Natural killer cell (primary cell): ENCODE data around the gene PSMD8. TPM values are rescaled to one million over a fixed set of nuclear protein-coding genes. Genes with fewer than 3 reads are reported as not detected.
A peak's percentile ranks its signal among the peaks of the same experiment; 100 is the strongest.

Experiments
- ATAC-seq, 3 donors: fragments of 150-1000 bp in 2 of 3; fragments of 200-7000 bp in 1 of 3; cut with Tn5 transposase; 1 replicate in 1 of 3; 2 replicates in 2 of 3; pipeline ENCODE4 v1.10.0; 2021; ENCODE audit warnings: mild to moderate bottlenecking in 2 of 3, moderate library complexity in 2 of 3
- DNase-seq, 2 donors: peaks; one replicate each; pipeline versions ENCODE4 v3.0.0 to v3.0.0-alpha.2; 2013 to 2021; ENCODE audit warnings: mixed read lengths in 1 of 2
- H3K27ac ChIP-seq: one replicate; pipeline ENCODE4 v1.5.1; 2013; ENCODE audit warnings: mild to moderate bottlenecking, low read length
- H3K27me3 ChIP-seq: one replicate; pipeline ENCODE4 v1.6.1; 2013; ENCODE audit warnings: low read length; ENCODE audit not compliant: control insufficient read depth, insufficient read depth
- H3K36me3 ChIP-seq: one replicate; pipeline ENCODE4 v1.6.1; 2013; ENCODE audit warnings: low read length; ENCODE audit not compliant: control insufficient read depth, insufficient read depth
- H3K4me1 ChIP-seq: one replicate; pipeline ENCODE4 v1.6.1; 2013; ENCODE audit warnings: low read length; ENCODE audit not compliant: control insufficient read depth, insufficient read depth
- H3K4me3 ChIP-seq: one replicate; pipeline ENCODE4 v1.5.1; 2013; ENCODE audit warnings: low read length
- H3K9me3 ChIP-seq: one replicate; pipeline ENCODE4 v1.6.1; 2013; ENCODE audit warnings: low read length; ENCODE audit not compliant: control insufficient read depth, insufficient read depth
- H3K27ac Mint-ChIP-seq, 2 donors: one replicate each; pipeline ENCODE4 v1.8.0; 2022; ENCODE audit warnings: mild to moderate bottlenecking in 2 of 2, mixed read lengths in 2 of 2, moderate library complexity in 1 of 2
- H3K27me3 Mint-ChIP-seq, 2 donors: one replicate each; pipeline ENCODE4 v1.8.0; 2022; ENCODE audit warnings: low read depth in 2 of 2, mixed read lengths in 2 of 2
- H3K36me3 Mint-ChIP-seq: one replicate; pipeline ENCODE4 v1.8.0; 2022; ENCODE audit warnings: mixed read lengths
- H3K4me1 Mint-ChIP-seq, 2 donors: one replicate each; pipeline ENCODE4 v1.8.0; 2022; ENCODE audit warnings: mixed read lengths in 2 of 2
- H3K4me3 Mint-ChIP-seq: one replicate; pipeline ENCODE4 v1.8.0; 2022; ENCODE audit warnings: mild to moderate bottlenecking, moderate library complexity, mixed read lengths
- H3K9me3 Mint-ChIP-seq, 2 donors: one replicate each; pipeline ENCODE4 v1.8.0; 2022; ENCODE audit warnings: mixed read lengths in 2 of 2
- WGBS: methylation state at CpG from one replicate; pipeline ENCODE4 v1.1.7; 2013; ENCODE audit warnings: missing lambda C conversion rate; ENCODE audit not compliant: insufficient coverage; 5-methylcytosine and 5-hydroxymethylcytosine counted together
- intact Hi-C: fragments of 100-400 bp; cut with micrococcal nuclease; formaldehyde crosslinking; loops from one replicate; pipeline ENCODE4 v1.14.2; 2022
- total RNA-seq, 4 donors: library from RNA; stranded (reverse); fragments of 120-200 nt in 1 of 4; gene quantifications; one replicate each; pipeline versions ENCODE4 v1.2.3 to v1.2.4, GENCODE V29; 2013 to 2022
- TF ChIP-seq, protein P1 (sequence below): fragments of 200-600 bp; IDR thresholded peaks from one replicate; pipeline ENCODE4 v1.8.0; 2022; ENCODE audit warnings: antibody characterized with exemption

Gene PSMD8
- total RNA-seq, 3 donors from 2014 or later (not counting 1 experiment from before 2014, with no cell fraction given) = 109 to 115 (median 109) TPM

GRCh38 chr19:38400361-38400760, 26.0 kb downstream of the PSMD8 start:
- H3K36me3 Mint-ChIP-seq = no peaks in the 10 kb centered on the region
- no peak overlapping the region for H3K27ac Mint-ChIP-seq
- H3K4me1 Mint-ChIP-seq = peaks cover 10 to 27% of the 10 kb centered on the region in 2 donors
- Histone ChIP-seq H3K4me3 (no peak overlapping the region), H3K4me1 (peaks cover 16% of the 10 kb centered on the region), H3K27ac (no peak overlapping the region), H3K9me3 (no peaks in the 10 kb centered on the region), H3K27me3 (peaks cover 8% of the 10 kb centered on the region), H3K36me3 (peaks cover 2% of the 10 kb centered on the region)
- intact Hi-C loops = loop anchor here (5.0 kb wide), 1 partner anchor 107 kb away; no protein-coding TSS in a partner anchor
- WGBS = 89% methylated on average over 5 of the region's 5 CpGs
- peaks cover 25 to 29% of the 10 kb centered on the region in 2 donors for H3K27me3 Mint-ChIP-seq
- DNase-seq (no peak), ATAC-seq (no peak)
- H3K4me3 Mint-ChIP-seq = no peak overlapping the region
- no peaks in the 10 kb centered on the region for H3K9me3 Mint-ChIP-seq
- TF ChIP-seq, protein P1, sequence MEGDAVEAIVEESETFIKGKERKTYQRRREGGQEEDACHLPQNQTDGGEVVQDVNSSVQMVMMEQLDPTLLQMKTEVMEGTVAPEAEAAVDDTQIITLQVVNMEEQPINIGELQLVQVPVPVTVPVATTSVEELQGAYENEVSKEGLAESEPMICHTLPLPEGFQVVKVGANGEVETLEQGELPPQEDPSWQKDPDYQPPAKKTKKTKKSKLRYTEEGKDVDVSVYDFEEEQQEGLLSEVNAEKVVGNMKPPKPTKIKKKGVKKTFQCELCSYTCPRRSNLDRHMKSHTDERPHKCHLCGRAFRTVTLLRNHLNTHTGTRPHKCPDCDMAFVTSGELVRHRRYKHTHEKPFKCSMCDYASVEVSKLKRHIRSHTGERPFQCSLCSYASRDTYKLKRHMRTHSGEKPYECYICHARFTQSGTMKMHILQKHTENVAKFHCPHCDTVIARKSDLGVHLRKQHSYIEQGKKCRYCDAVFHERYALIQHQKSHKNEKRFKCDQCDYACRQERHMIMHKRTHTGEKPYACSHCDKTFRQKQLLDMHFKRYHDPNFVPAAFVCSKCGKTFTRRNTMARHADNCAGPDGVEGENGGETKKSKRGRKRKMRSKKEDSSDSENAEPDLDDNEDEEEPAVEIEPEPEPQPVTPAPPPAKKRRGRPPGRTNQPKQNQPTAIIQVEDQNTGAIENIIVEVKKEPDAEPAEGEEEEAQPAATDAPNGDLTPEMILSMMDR = no peak

DNA sequence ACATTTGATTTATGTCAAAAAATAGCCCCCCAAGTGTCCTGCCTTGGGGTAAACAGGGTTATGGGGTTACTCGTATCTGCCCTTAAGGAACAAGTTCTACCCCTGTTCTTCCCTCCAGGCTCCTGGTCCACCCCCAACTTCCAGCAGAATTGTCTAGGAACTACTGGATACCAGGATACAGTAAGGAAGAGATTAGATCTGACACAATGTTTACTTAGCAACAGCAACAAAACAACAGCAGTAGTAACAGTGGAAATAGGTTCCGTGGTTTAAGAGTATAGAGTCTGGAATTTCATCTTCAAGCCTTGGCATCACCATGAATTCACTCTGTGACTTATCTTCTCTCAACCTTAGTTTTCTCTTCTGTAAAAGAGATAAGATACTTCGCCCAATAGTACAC, 26.8 kb downstream of the PSMD8 start:
- Histone ChIP-seq H3K9me3 (no peaks in the 10 kb centered on the region), H3K27me3 (peaks cover 7% of the 10 kb centered on the region), H3K27ac (no peak overlapping the region), H3K4me1 (peaks cover 16% of the 10 kb centered on the region), H3K36me3 (peaks cover 5% of the 10 kb centered on the region), H3K4me3 (no peak overlapping the region)
- ATAC-seq (no peak), DNase-seq (no peak)
- WGBS = 80% methylated on average over 2 of the region's 3 CpGs
- Mint-ChIP-seq H3K36me3 (no peaks in the 10 kb centered on the region), H3K27ac (peak overlapping the region; percentile 73 to 81), H3K4me3 (no peak overlapping the region), H3K4me1 (peaks cover 10 to 27% of the 10 kb centered on the region in 2 donors), H3K27me3 (peaks cover 25 to 29% of the 10 kb centered on the region in 2 donors), H3K9me3 (no peaks in the 10 kb centered on the region)
- intact Hi-C loops = loop anchor here (5.0 kb wide), 1 partner anchor 106 kb away; no protein-coding TSS in a partner anchor
- TF ChIP-seq, protein P1 = no peak

- Histone ChIP-seq H3K27me3 (peaks cover 3% of the 10 kb centered on the region), H3K4me3 (peak overlapping the region; percentile 46), H3K27ac (peak overlapping the region; percentile 84), H3K4me1 (peaks cover 16% of the 10 kb centered on the region), H3K9me3 (no peaks in the 10 kb centered on the region), H3K36me3 (peaks cover 17% of the 10 kb centered on the region)
- WGBS = 2% methylated on average over 18 of the region's 18 CpGs
- H3K27me3 Mint-ChIP-seq = peaks cover 12 to 16% of the 10 kb centered on the region in 2 donors
- DNase-seq (no peak), ATAC-seq (no peak)
- TF ChIP-seq, protein P1 = no peak
- H3K27ac Mint-ChIP-seq = peak overlapping the region; percentile 86 to 95
- H3K36me3 Mint-ChIP-seq = no peaks in the 10 kb centered on the region
- peak overlapping the region; percentile 97 for H3K4me3 Mint-ChIP-seq
- H3K4me1 Mint-ChIP-seq = peaks cover 10 to 19% of the 10 kb centered on the region in 2 donors
- no peaks in the 10 kb centered on the region for H3K9me3 Mint-ChIP-seq
- intact Hi-C loops = loop anchor here (2.0 to 5.0 kb wide), 3 partner anchors 28 to 528 kb away; partner anchors contain the start of genes MRPS12, PSMD8 and SARS2
These were observed 28.2 kb downstream of the PSMD8 start for GRCh38 chr19:38402623-38402966.
